Adrenal gland (tissue), 12 donors: ENCODE measurements around the gene PIK3R3. TPM values are rescaled to one million over a fixed set of nuclear protein-coding genes. Genes with fewer than 3 reads are reported as not detected.

Experiments used
- DNase-seq, 7 donors: peaks; one replicate each; pipeline ENCODE4 v3.0.0-alpha.2; 2019 to 2020
- H3K27ac ChIP-seq, 5 donors: fragments of 200-600 bp; sonication (generic) in 4 of 5; 1 replicate in 3 of 5; 2 replicates in 2 of 5; pipeline versions ENCODE4 v1.5.1 to v1.8.0; 2016 to 2020; ENCODE audit warnings: mild to moderate bottlenecking in 1 of 5
- H3K27me3 ChIP-seq: fragments of 200-600 bp; 2 replicates; pipeline ENCODE4 v1.8.0; 2021
- H3K36me3 ChIP-seq, 2 donors: fragments of 200-600 bp; replicated peaks in 1 of 2; 1 replicate in 1 of 2; 2 replicates in 1 of 2; pipeline versions ENCODE4 v1.5.1 to v1.8.0; 2018 to 2022
- H3K4me1 ChIP-seq, 2 donors: fragments of 200-600 bp; replicated peaks in 1 of 2; 1 replicate in 1 of 2; 2 replicates in 1 of 2; pipeline versions ENCODE4 v1.5.1 to v1.8.0; 2018 to 2021
- H3K4me3 ChIP-seq, 4 donors: fragments of 200-600 bp; sonication (generic) in 3 of 4; one replicate each; pipeline ENCODE4 v1.5.1; 2016 to 2018
- H3K9me3 ChIP-seq, 3 donors: fragments of 200-600 bp; sonication (generic) in 1 of 3; replicated peaks in 1 of 3; 1 replicate in 2 of 3; 2 replicates in 1 of 3; pipeline versions ENCODE4 v1.5.1 to v1.8.0; 2016 to 2021
- POLR2A ChIP-seq, 2 donors: fragments of 450-650 bp; IDR thresholded peaks; one replicate each; pipeline ENCODE4 v1.6.1; 2017; ENCODE audit warnings: antibody characterized with exemption in 2 of 2, mild to moderate bottlenecking in 2 of 2, moderate library complexity in 1 of 2
- WGBS, 4 donors: extraction: QIAGEN DNeasy Blood & Tissue Kit in 2 of 4; methylation state at CpG; one replicate each; pipeline versions ENCODE4 v1.1.5 to v1.1.7; 2013 to 2017; 5-methylcytosine and 5-hydroxymethylcytosine counted together
- intact Hi-C, 2 donors: fragments of 100-400 bp; cut with DNase I; formaldehyde crosslinking; loops; one replicate each; pipeline versions ENCODE4 v1.14.1 to v1.15.0; 2022 to 2023
- polyA plus RNA-seq, 3 donors: library from polyadenylated mRNA; stranded (reverse); fragments of 200-250 nt in 2 of 3; fragments of 350-450 nt in 1 of 3; fragmentation: Illumina TruSeq in 1 of 3; extraction: RNeasy Lipid Tissue Mini Kit (QIAGEN cat#74804) in 1 of 3; gene quantifications; one replicate each; pipeline ENCODE4 v1.2.3, GENCODE V29; 2013 to 2014
- total RNA-seq, 9 donors: library from RNA; depleted of rRNA in 4 of 9; stranded (reverse); fragments of >200 nt in 4 of 9; fragments of 120-200 nt in 1 of 9; fragmentation: NEBNext Ultra II Directional in 1 of 9; extraction: Animal tissue kit (Norgen Biotek cat#: 25700) in 1 of 9; gene quantifications; one replicate each; pipeline versions ENCODE4 v1.1.0 to v1.2.4, GENCODE V29; 2013 to 2023
- TF ChIP-seq, protein P1 (sequence below), 6 experiments: fragments of 450-650 bp in 4 of 6; fragments of 200-600 bp in 2 of 6; sonication (generic) in 1 of 6; IDR thresholded peaks; 1 replicate in 5 of 6; 2 replicates in 1 of 6; pipeline versions ENCODE4 v1.5.1 to v1.8.0; 2016 to 2021; ENCODE audit warnings: antibody characterized with exemption in 6 of 6, mild to moderate bottlenecking in 2 of 6, moderate library complexity in 1 of 6
- donor health status: healthy with polysubstance abuse.
- donor health status: Bipolar disorder and iron deficiency.
- donor health status: DM: yes; HTN: yes; CAD: no.
- donor health status: DM: no; HTN: no; CAD: no.
- donor health status: DM: no; HTN: no; CAD: no.
- donor health status: DM: yes; HTN: yes; CAD: no.

The PIK3R3 gene
- total and polyA plus RNA-seq, 12 donors = 6.5 to 47.3 (median 21.1) TPM

DNA sequence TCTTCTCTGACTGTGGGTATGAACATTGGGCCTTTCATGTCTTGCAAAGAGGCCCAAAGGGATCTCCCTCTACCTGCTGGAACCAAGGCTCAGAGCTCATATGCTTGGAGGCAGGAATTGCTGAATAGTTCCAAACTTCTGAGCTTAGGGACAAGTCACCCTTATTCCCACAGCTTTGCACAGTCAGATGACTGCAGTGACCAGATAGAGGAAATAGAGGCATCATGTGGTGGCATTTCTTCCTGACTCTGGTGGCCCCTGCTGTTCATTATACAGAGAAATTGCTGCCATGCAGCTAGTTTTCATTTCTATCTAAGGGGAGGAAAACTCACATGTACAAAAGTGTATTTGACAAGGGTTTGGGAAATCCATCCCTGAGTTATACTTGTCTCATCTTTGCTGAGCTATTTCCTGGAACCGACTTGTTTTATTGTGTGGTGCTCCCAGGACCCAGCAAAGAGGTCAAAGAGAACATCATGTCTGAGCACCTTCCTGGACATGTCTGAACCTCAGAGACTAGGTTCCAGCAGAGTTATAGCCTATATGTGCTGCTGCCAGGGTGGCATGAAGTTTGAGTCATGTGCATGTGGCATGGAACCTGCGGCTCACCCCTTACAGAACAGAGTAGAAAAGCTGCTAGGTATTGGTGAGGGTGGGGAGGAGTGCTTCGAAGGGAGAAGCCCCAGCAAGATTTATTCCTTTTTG lies 131.2 kb downstream of the PIK3R3 start:
- no peak for DNase-seq
- no peaks in the 10 kb centered on the region for H3K4me1 ChIP-seq
- intact Hi-C loops = no loop called here
- H3K36me3 ChIP-seq = peaks cover 0 to 1% of the 10 kb centered on the region in 2 donors
- H3K4me3 ChIP-seq = no peak overlapping the region
- H3K27ac ChIP-seq = no peak overlapping the region
- H3K27me3 ChIP-seq = no peaks in the 10 kb centered on the region
- TF ChIP-seq, protein P1, sequence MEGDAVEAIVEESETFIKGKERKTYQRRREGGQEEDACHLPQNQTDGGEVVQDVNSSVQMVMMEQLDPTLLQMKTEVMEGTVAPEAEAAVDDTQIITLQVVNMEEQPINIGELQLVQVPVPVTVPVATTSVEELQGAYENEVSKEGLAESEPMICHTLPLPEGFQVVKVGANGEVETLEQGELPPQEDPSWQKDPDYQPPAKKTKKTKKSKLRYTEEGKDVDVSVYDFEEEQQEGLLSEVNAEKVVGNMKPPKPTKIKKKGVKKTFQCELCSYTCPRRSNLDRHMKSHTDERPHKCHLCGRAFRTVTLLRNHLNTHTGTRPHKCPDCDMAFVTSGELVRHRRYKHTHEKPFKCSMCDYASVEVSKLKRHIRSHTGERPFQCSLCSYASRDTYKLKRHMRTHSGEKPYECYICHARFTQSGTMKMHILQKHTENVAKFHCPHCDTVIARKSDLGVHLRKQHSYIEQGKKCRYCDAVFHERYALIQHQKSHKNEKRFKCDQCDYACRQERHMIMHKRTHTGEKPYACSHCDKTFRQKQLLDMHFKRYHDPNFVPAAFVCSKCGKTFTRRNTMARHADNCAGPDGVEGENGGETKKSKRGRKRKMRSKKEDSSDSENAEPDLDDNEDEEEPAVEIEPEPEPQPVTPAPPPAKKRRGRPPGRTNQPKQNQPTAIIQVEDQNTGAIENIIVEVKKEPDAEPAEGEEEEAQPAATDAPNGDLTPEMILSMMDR (IDR thresholded peaks at IDR 0.05) = no peak
- no peak for TF ChIP-seq POLR2A (IDR thresholded peaks at IDR 0.05)
- WGBS, 4 donors = 83 to 93% (median 91%) methylated on average over 3 of the region's 3 CpGs
- no peaks in the 10 kb centered on the region for H3K9me3 ChIP-seq

DNA sequence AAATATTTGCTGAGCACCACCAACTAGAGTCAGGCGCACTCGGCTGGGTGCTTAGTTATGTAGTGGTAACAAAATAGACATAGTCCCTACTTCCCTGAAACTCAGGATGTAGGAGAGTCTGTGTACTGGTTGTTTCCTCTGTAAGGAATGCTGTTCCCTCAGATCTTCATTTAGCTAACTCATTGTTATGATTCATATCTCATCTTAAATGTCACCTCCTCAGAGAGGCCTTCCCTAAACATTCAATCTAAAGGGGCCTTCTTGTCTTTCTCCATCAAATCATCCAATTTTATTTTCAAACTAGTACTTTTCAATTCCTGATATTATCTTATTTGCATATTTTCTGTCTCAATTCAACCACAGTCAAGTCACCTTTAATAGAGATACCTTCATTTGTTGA lies 132.9 kb downstream of the PIK3R3 start:
- TF ChIP-seq, protein P1 (IDR thresholded peaks at IDR 0.05) = no peak
- TF ChIP-seq POLR2A (IDR thresholded peaks at IDR 0.05) = no peak
- WGBS, 4 donors = 94 to 100% (median 99%) methylated on average over 2 of the region's 2 CpGs
- no peak overlapping the region for H3K27ac ChIP-seq
- no peak for DNase-seq
- H3K36me3 ChIP-seq = no peaks in the 10 kb centered on the region
- H3K27me3 ChIP-seq = no peaks in the 10 kb centered on the region
- H3K4me1 ChIP-seq = no peaks in the 10 kb centered on the region
- H3K4me3 ChIP-seq = no peak overlapping the region
- intact Hi-C loops = no loop called here
- no peaks in the 10 kb centered on the region for H3K9me3 ChIP-seq

DNA sequence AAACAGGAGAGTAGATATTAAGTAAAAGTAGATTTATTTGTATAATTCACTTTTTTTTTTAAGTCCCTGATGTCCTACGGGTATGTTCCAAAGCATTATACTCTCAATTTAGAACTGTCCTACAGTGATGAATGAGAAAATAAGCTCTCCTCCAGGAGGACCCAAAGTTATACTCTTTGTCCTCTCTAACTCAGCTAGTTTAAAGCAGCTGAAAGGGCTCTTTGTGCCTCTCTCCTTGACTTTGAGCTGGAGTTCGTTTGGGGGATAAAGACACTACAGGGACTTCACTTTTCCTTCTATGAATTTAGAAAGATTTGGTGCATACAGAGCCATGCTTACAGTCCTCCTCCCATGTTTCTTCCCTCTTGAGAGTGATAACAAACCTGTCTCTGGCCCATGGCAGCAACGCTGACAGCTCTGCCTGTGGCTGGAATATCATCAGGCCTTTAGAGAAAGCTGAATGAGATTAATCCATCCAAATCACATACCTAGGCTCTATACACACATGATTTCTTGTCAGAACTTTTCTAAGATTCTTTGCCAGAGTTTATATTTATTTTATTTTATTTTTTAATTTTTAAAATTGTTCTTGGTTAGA lies 134.3 kb downstream of the PIK3R3 start:
- no peaks in the 10 kb centered on the region for H3K36me3 ChIP-seq
- DNase-seq = no peak

DNA sequence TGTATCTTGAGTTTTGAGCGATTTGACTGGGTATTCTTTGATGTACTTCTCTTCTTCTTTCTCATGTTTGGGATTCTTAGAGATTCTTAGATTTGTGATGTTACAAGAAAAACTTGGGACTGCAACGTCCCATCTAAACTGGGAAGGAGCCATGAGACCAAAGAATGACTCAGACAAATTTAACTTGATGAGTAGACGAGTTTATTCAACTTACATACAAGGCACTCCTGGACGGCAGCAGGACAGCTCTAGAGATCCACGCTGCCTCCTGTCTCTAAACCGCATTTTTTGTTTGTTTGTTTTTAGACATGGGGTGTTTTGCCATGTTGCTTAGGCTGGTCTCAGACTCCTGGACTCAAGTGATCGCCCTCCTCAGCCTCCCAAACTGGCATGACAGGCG lies 137.1 kb downstream of the PIK3R3 start:
- Histone ChIP-seq H3K4me1 (no peaks in the 10 kb centered on the region), H3K9me3 (no peaks in the 10 kb centered on the region), H3K27me3 (no peaks in the 10 kb centered on the region), H3K27ac (no peak overlapping the region), H3K36me3 (no peaks in the 10 kb centered on the region), H3K4me3 (no peak overlapping the region)
- intact Hi-C loops = no loop called here
- WGBS, 4 donors = 85 to 95% (median 88%) methylated on average over 8 of the region's 8 CpGs
- TF ChIP-seq POLR2A (IDR thresholded peaks at IDR 0.05) = no peak
- TF ChIP-seq, protein P1 (IDR thresholded peaks at IDR 0.05) = no peak
- DNase-seq = no peak

More for the DNA sequence above, 134.3 kb downstream of the PIK3R3 start:
- Histone ChIP-seq H3K27me3 (no peaks in the 10 kb centered on the region), H3K27ac (no peak overlapping the region), H3K4me1 (no peaks in the 10 kb centered on the region), H3K4me3 (no peak overlapping the region), H3K9me3 (no peaks in the 10 kb centered on the region)
- intact Hi-C loops = no loop called here
- TF ChIP-seq, protein P1 (IDR thresholded peaks at IDR 0.05) = no peak
- no peak for TF ChIP-seq POLR2A (IDR thresholded peaks at IDR 0.05)
- 72 to 84% (median 78%) methylated on average over 3 of the region's 3 CpGs for WGBS, 4 donors
